H1 (cell line): ENCODE measurements around the gene RGS6.

Source experiments
- CTCF ChIP-seq, 3 experiments: IDR thresholded peaks; 1 replicate in 2 of 3; 2 replicates in 1 of 3; pipeline versions ENCODE4 v1.5.1 to v1.6.1; 2011; ENCODE audit warnings: low read length in 3 of 3, mild to moderate bottlenecking in 3 of 3, inconsistent platforms in 2 of 3, low read depth in 1 of 3, moderate library complexity in 1 of 3; ENCODE audit not compliant: insufficient read depth in 1 of 3; ENCODE audit errors: control extremely low read depth in 1 of 3
- EP300 ChIP-seq, 2 experiments: IDR thresholded peaks; 1 replicate in 1 of 2; 2 replicates in 1 of 2; pipeline ENCODE4 v1.6.1; 2011 to 2012; ENCODE audit warnings: low read depth in 2 of 2, low read length in 2 of 2, mild to moderate bottlenecking in 2 of 2, borderline replicate concordance in 1 of 2, inconsistent platforms in 1 of 2, moderate library complexity in 1 of 2
- FOSL1 ChIP-seq: IDR thresholded peaks from 2 replicates; pipeline ENCODE4 v1.6.1; 2011; ENCODE audit warnings: mild to moderate bottlenecking, low read depth, low read length, moderate library complexity; ENCODE audit not compliant: insufficient read depth
- JUN ChIP-seq: IDR thresholded peaks from 2 replicates; pipeline ENCODE4 v1.6.1; 2011; ENCODE audit warnings: low read depth, mild to moderate bottlenecking, improper control_type of control experiment, low read length
- MAX ChIP-seq: IDR thresholded peaks from 2 replicates; pipeline ENCODE4 v1.6.1; 2012; ENCODE audit warnings: inconsistent platforms
- POLR2A ChIP-seq, 2 experiments: IDR thresholded peaks; 1 replicate in 1 of 2; 2 replicates in 1 of 2; pipeline ENCODE4 v1.6.1; 2011; ENCODE audit warnings: low read depth in 2 of 2, low read length in 2 of 2, mild to moderate bottlenecking in 2 of 2; ENCODE audit errors: control extremely low read depth in 1 of 2
- SIN3A ChIP-seq, 2 experiments: IDR thresholded peaks in 1 of 2; conservative IDR thresholded peaks in 1 of 2; 2 replicates each; pipeline ENCODE4 v1.6.1; 2011 to 2012; ENCODE audit warnings: low read length in 2 of 2, improper control_type of control experiment in 1 of 2, low read depth in 1 of 2, mild to moderate bottlenecking in 1 of 2
- SP1 ChIP-seq: IDR thresholded peaks from 2 replicates; pipeline ENCODE4 v1.6.1; 2011; ENCODE audit warnings: low read depth, low read length
- SUZ12 ChIP-seq: fragments of 200-600 bp; sonication (generic); IDR thresholded peaks from 2 replicates; pipeline ENCODE4 v1.6.1; 2012; ENCODE audit warnings: mild to moderate bottlenecking, inconsistent platforms, low read length, moderate library complexity, mixed read lengths
- TAF1 ChIP-seq: IDR thresholded peaks from 2 replicates; pipeline ENCODE4 v1.6.1; 2011; ENCODE audit warnings: mild to moderate bottlenecking, low read depth, low read length
- TEAD4 ChIP-seq: IDR thresholded peaks from 2 replicates; pipeline ENCODE4 v1.6.1; 2012; ENCODE audit warnings: low read depth, low read length, inconsistent platforms, mixed read lengths
- YY1 ChIP-seq: IDR thresholded peaks from 2 replicates; pipeline ENCODE4 v1.6.1; 2011; ENCODE audit warnings: low read depth, mild to moderate bottlenecking, low read length
- ZNF274 ChIP-seq: IDR thresholded peaks from 2 replicates; pipeline ENCODE4 v1.7.0; 2012; ENCODE audit warnings: low read length, borderline replicate concordance; ENCODE audit errors: extremely low read depth

GRCh38 chr14:72600551-72601330 lies 668.5 kb downstream of the RGS6 start:
- TF ChIP-seq CTCF (IDR thresholded peaks at IDR 0.05; ENCODE audit: control extremely low read depth in 1 of 3, insufficient read depth in 1 of 3, low read depth in 1 of 3, low read length in 3 of 3): no peak
- TF ChIP-seq TAF1: no peak
- TF ChIP-seq EP300 (IDR thresholded peaks at IDR 0.05; ENCODE audit: borderline replicate concordance in 1 of 2, low read depth in 2 of 2, low read length in 2 of 2): no peak
- TF ChIP-seq YY1: no peak
- no peak for TF ChIP-seq SIN3A (conservative IDR thresholded peaks at IDR 0.05 in 1 of 2, IDR thresholded peaks at IDR 0.05 in 1 of 2; ENCODE audit: low read depth in 1 of 2, low read length in 2 of 2)
- TF ChIP-seq FOSL1: no peak
- TF ChIP-seq ZNF274: no peak
- TF ChIP-seq POLR2A (IDR thresholded peaks at IDR 0.05; ENCODE audit: control extremely low read depth in 1 of 2, low read depth in 2 of 2, low read length in 2 of 2): no peak
- TF ChIP-seq SP1: no peak
- TF ChIP-seq SUZ12: no peak
- TF ChIP-seq TEAD4: no peak
- TF ChIP-seq MAX: no peak
- TF ChIP-seq JUN: no peak
